Measurements from ENCODE around the gene AFDN.

Gene AFDN

DNA sequence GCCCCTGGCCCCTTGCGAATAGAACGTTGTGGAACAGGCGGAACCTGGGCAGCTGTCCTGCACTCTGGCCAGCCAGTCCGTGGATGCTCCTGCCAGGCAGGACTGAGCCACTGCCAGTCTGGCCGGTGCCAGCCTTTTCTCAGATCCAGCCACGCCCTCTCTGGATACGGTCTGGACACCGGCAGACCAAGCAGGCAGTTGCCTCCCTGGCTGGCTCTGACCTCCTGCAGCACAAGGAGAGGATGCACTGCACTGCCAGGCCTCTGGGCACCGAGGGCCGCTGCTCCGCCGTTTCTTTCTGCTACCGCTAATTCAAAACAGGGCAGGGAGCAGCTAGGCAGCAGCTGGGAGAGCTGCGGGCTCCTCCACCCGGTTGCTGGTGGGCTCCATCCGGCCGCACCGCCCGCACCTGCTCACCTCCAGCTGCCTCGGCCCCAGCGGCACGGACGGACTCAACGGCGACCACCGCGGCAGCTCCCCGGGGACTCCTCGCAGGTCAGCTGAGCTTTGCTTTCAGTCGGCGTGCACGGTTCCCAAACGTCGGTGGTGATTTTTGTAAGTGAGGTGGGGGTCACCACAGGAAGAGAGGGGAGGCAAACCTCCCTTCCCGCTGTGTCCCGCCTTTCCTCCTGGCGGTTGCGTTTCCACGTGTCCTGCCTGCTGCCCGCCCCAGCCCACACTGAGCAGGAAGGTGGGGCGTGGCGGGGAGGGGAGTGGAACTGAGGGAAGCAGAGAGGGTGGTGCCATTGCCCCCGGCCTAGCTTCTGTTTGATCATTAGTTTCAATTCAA lies 30.3 kb upstream of the AFDN start:
- peak; percentile 4 for DNase-seq

DNA sequence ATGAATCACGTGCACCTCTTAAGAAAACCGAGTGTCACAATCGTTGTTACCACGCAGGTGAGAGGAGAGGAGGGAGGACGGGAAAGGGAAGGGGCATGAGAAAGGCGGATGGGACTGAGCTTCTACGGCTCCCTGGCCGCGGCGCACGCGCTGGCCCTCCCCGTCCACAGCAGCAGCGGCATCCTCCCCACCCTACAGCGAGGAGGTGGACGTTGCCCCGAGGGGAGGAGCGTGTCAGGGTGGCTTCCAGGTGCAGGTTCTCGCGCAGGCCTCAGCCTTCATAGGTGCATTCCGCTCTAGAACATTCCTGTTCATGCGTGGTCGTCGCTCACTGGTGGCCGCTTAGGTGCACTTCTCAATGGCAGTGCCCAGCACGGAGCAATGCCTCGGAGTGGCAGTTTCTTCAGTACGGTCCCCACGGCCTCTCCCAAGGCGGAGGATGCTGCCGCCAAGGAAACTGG lies 29.7 kb upstream of the AFDN start:
- DNase-seq: no peak

DNA sequence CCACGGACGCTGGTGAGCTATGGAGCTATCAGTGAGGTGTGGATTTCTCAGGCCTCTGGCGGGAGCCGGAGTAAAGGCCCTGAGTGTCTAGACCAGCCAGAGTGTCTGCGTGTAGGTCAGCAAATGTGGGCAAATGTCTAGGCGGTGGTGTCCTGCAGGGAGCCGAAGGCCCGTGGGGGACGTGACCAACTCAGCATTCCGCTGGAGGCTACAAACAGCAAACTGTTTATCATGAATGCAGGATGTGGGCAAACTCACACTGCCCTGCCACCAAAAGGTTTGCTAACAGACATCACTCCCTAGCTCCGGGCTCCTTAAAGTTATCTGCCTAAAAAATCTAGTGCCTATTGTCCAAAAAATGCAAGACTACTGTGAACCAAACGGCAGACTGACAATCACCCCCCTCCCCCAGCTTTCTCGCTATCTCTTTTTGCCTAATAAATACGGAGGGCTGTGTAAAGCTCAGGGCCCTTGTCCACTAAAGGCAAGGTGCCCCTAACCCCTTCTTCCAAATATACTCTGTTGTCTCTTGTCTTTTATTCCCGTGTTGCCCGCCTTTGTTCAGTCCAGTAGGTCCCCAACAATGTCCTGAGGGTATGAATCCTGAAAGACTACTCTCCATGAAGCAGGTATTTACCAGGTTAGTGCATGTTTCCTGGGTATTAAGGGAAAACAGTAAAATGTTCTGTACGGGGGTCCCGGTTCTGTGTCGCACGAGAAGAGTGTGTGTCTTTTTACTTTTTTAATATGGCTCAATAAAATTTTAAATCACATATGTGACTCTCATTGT lies 29.0 kb upstream of the AFDN start:
- no peak for DNase-seq

DNA sequence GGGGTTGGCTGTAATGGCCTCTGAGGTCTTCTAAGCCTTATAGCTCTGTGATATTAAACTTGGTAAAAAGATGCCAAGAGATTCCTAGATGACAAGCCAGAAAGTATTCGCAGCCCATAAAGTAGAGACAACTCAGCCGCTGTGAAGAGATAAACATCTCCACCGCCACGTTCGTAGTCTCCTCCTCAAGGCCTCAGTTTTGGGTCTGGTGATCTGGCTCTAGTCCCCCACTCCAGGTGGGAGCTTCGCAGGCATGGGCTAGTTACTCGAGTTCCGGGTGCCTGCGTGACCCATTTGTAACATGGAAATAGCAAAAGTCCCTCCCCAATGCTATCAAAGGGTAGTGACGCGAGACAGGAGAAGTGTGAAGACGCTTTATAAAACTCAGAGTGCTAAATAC lies 28.3 kb upstream of the AFDN start:
- no peak for DNase-seq

DNA sequence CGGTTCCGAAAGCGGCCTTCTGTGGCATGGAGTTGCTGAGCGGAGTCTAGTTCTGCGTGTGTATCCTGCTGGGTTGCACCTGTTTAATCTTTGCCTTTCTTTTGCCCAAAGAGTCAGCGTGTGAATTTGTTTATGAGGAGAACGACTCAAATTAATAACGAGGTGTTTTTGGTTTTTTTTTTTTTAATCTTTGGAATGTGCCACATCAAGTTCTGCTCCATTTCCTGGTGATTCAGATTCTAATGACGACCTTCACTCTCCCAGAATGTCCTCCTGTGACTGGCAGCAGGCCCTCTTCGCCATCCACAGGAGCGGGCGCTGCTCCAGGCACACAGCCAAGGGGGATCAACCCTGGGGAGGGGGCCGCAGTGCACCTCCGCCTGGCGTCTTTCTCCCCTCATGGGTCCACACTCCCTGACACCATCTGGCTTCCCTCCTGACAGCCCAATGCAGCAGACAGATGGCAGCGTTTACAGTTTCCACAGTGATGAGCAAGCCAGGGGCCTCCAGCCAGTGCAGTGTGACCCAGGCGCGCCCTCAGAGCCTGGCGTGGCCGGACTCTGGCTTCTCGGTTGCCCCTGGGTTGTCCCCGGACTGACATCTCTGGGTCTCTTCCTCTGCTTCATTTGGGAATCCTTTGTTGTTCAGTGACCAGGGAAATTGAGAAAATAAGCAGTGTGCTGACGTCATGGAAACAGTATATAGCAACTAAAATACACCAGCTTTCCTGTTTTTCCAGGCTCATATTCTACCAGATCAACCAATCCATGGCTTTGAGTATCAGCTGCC lies 27.5 kb upstream of the AFDN start:
- no peak for DNase-seq

DNA sequence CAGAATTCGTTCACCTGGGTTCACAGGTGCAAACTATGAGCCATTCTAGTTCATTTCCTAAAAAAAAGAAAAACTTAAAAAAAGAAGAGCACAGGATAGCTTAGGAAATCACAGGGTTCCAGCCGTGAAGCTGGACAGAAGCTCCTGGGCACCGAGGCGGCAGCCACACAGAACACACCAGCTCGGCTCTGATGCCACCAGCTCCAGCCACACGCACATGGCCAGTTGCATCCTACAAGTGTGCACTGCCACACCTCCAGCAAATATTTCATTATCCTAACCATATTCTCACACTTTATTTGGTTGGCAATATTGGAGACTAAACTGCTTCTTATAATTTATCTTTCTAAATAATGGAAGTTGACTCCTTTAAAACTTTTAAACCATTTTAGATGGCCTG lies 26.2 kb upstream of the AFDN start:
- DNase-seq: no peak

DNA sequence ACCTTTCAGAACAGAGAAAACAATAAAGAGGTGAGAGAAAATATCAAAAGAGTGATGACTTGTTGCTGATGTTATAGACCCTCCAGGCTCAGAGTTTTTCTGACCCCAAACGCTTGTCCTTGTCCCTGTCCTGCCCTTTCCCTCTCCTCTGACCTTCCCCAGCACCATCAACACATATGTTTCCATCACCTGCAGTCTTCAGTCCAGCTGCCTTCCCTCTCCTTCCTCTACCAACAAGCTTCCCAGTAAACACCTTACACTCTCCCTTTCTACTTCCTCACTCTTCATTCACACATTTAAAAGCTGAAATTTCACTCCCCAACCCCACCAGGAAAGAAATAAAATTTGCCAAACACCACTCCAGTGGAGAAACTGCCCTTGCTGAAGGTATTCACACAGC lies 25.4 kb upstream of the AFDN start:
- DNase-seq: no peak

DNA sequence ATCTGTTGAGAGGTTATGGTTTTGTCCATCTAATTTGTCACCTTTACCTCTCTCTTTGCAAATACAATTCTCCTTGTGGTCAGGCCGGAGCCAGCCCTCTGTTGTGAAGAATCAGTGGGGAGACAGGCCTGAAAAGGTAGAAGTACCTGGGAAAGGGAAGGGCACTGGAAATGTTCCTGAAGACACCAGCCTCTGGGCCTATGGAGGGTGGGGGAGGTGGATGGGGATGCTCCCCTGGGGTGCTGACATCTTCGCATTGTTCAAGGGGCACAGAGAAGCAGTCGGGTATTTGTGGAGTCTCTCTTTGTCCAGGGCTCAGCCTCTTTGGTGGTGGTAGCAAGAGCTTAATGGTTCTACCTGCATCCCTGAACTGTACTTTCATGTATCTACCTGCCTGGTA lies 24.4 kb upstream of the AFDN start:
- DNase-seq: no peak

DNA sequence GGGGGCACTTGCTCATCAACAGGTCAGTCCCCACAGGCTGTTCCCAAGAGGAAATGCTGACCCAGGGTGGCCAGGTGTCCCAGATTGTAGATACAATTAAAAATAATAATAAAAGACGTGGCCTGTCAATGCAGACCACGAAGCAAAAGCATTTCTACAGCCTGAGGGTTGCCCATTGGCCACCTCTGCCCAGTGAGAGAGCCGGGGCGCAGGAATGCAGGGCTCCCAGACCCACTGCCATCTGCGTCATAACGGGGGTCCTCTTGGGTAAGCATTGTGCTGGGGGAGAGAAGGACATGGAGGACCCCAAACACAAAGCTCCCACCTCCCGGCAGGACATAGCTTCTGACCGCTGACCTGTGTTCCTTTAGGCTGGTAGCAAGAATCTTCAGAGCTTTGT lies 22.9 kb upstream of the AFDN start:
- DNase-seq: no peak

DNA sequence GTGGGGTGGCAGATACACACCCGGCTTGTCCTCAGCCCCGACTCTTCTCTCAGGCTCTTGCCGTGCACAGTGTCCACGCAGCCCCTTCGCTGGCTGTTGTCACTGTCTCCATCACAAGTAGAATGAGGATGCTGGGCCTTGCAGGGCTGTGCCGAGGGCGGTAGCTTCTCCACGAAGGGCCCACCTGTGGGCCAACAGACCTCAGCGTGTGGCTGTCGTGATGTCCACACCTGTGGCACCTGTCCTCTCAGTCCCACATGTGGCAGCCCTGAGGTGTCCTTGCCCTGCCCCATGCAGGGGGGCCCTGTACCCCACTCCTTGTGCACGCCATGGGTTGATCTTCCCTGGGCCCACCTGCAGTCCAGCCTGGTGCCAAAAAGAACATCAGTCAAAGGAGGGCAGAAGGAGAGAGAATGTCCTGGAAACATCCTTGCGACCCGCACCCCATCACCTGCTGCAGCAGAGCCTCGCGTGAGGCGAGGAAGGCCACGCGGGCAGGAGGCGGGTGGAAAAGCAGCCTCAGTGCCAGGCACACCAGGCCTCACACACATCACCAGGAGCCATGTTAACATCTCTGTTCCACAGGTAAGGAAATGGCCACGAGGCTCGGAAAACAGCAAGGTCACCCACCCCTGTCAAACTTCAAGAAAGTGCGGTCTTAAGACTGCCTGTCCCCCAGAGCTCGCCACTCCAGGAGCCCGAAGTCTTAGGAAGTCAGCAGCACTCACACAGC lies 22.3 kb upstream of the AFDN start:
- DNase-seq: no peak

DNA sequence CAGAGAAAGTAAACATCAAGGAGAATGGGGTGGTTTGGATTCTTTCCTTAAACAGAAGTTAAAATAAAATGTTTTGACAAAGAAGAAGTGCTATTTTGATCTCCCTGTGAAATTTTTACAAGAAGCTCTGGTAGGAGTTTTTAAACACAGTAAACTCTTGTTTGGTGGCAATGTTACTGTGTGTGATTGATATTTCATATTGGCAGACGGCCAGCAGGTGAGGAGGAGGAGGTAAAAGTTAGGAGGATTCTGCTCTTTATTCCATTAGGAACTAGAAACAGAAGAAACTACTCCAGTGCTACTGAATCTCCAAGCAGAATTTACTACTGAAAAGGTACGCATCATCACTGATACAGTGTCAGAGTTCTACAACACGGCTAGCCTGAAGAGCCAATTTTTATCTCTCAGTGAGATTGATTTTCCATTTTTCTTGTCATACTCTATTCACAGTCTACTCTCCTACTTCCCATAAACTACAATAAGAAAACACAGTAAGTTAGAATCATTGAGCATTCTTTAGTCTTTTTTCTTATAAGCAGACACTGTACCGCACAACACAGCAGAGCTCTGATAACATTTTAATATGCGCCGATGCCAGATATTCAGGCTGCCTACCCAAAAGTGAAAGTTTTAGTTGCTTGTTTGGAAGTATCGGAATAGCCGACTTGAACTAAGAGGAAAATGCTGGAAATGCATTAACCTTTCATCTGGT lies 21.2 kb upstream of the AFDN start:
- DNase-seq: no peak

DNA sequence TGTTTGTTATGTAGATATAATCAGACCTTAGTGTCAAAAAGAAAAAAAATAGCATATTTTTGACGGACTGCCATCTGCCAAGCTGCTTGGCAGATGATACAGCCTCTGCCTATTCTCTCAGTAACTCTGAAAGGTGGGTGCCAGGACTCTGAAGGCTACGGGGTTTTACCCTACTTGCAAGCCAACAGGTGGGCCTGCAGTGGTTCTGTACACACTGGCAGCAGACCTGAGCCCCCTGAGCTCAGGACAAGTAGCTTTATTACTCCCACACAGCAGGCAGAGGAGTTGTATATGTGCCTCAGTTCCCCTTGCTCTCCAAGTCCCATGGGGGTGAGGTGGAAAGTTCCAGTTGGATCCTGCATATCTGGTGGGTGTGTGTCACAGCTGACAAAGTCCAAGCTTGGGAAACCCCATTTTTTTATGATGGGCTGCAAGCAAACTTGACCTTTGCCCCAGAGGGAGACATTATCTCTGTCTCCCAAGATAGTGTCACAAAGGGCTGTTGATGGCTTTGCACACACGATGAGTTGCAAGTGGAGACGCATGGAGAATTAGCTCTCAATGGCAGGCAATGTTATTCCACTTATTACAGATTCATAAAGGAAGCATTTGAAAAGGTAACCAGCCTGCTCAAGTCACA lies 20.5 kb upstream of the AFDN start:
- DNase-seq: no peak

DNA sequence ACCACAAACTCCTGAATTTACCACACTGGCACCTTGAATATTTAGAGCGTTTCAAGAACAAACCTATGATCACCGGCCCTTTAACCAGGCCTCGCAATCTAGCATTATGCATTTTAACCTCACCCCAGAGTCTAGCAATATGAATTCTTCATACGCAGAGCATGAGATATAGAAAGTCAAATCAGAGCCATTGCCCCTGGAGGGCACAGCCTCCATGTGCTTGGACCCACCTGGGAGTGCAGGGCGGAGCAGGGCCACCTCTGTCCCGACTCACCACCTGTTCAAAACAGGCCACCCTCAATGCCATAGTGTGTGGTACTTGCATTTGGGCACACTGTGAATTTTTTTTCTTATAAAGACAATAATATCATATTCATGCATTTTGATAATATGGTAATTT lies 19.5 kb upstream of the AFDN start:
- no peak for DNase-seq

DNA sequence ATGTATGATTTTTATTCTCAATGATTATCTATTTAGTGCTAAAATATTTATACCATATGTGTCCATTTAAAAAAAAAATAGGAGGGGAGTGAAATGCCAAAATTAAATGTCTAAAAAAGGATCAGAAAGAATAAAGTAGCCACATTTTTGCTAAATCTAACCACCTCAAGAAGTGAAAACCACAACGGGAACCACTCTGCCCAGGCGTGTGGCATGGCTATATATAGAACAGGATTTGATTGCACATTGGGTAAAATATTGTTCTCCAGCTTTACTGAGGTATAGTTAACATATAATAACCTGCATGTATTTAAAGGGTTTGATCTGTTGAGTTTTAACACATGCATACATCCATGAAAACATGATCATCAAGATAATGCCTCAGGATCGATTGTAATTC lies 19.0 kb upstream of the AFDN start:
- DNase-seq: no peak

DNA sequence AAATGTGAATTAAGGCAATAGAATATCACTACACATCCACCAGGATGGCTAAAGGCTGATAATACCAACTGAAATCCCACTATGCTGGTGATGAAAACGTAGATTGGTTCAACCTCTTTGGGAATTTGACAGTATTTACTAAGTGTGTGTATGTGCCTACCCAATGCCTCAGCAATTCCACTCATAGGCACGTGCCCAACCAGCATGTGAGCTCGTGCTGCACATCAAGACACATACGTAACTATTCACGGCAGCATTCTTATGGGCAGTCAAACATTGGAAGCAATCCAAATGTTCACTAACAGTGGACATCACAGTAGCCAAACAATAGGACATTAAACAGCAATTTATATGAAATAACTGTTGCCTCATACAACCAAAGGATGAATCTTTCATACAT lies 15.7 kb upstream of the AFDN start:
- DNase-seq: no peak

DNA sequence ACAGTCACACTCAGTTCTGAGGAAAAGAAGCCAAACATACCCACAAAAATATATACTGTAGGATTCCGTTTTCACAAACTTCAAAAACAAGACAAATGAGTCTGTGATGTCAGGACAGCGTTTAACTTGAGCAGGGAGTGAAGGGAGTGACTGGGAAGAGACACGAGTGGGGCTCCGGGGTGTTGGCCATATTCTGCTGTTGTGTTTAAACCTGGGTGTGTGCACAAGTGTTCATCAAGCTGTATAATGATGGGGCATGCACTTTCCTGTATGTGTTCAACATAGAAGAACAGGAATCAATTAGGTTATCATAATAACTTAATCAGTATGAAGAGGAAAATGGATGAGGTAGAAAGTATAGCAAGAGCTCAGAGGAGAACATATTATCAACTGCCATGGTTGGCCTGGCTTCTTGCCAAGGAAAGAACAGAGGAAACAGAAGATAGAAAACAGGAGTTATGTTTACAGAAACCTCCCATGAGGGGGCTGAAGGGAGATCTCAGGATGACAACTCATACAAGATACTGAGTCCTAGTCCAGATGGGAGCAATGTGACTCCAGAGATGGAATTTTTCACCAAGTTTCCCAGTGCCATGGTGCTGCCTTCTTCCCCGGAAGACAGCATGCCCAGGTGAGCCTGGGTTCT lies 15.1 kb upstream of the AFDN start:
- DNase-seq: no peak

DNA sequence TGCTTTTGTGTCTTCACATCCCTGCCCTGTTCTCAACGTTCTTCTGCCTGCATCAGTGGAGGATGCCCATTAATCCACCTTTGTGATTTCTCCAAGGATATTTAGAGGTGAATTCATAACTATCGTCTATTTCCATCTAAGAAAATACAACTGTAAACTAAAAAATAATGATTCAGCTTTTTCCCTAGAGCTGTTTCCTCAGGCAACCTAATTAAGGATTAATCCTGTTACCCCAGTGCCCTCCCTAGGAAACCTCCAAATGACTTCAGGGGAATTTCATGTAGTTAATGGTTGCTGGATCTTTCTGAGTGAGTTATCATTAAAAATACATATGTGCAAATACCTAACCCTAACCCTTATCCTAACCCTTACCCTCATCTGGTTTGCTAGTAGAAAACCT lies 14.6 kb upstream of the AFDN start:
- DNase-seq: no peak

DNA sequence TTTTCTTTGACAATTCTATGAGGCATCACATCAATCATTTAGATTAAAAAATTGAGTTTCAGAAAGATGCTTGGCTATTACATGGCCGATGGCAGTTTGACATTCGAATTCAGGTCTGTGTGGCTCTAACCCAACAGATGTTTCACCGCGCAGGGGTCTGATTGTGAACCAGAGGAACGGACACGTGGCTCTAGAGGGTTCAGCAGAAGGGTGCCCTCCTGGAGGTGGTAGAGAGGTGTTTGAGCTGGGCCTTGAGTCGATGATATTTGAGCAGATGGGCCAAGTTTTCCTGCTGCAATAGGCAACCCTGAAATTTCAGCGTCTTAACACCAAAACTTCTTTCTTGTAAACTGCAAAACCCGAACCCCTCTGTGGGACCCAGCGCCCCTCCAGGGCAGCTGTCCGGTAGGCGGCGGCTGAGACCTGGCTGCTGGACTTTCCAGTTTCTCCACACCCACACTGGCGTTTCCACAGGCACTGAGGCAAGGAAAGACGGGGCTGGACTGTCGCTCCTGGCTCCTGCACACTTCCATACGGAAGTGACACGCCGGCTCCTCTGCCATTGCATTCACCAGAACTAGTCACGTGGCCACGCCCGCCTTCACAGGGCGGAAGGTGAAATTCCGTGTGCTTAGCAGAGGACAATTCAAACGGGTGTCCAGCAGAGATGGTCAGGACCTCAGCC lies 11.3 kb upstream of the AFDN start:
- no peak for DNase-seq

DNA sequence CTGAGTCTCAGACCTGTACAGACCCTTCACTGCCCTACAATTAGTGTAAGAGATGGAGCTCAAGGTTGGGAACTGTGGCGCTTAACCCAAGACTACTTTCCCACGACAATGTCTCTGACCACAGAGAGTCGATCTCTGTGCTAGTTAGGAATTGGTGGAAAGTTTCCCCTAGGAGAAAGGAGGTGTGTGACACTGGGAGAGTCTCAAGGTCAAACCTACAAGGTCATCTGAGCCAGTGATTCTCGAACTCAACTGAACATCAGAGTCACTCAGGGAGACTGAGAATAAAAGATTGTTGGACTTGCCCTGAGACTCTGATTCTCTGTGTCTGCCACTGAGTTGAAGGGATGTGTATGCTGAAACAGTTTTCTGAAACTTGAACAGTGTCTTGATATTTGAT lies 9.7 kb upstream of the AFDN start:
- no peak for DNase-seq

DNA sequence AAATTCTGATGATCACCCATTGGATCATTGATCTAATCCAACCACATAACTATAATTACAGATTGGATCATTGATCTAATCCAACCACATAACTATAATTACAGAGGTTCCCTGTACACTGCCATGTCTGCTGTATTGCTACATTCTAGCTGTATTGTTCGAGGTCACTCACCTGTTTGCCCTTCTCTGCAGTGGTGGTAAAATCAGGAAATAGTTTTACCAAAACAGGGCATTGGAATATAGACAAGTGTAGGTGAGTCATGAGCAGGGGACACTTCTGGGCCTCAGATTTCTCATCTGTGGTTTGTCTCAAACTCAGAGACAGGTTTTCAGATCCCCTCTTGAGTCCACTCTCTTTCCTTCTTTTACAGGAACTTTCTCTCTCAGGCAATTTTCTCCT lies 9.0 kb upstream of the AFDN start:
- no peak for DNase-seq
